Embryonic facial prominence (tissue), 1 donor: Measurements from ENCODE around the gene DOCK10.

ENCODE experiments used
- DNase-seq: peaks from one replicate; pipeline ENCODE4 v3.0.0-alpha.2; 2016; ENCODE audit errors: extremely low spot score

Gene DOCK10

GRCh38 chr2:224982910-224983711 is 59.2 kb downstream of the DOCK10 start:
- DNase-seq: peak; percentile 79

GRCh38 chr2:224982226-224982625 is 60.0 kb downstream of the DOCK10 start:
- peak; percentile 31 for DNase-seq

GRCh38 chr2:224976629-224977525 is 65.4 kb downstream of the DOCK10 start:
- DNase-seq: no peak

GRCh38 chr2:224975761-224976160 is 66.5 kb downstream of the DOCK10 start:
- DNase-seq: no peak

- DNase-seq: no peak
These were observed 68.9 kb downstream of the DOCK10 start for GRCh38 chr2:224973112-224974016.

DNA sequence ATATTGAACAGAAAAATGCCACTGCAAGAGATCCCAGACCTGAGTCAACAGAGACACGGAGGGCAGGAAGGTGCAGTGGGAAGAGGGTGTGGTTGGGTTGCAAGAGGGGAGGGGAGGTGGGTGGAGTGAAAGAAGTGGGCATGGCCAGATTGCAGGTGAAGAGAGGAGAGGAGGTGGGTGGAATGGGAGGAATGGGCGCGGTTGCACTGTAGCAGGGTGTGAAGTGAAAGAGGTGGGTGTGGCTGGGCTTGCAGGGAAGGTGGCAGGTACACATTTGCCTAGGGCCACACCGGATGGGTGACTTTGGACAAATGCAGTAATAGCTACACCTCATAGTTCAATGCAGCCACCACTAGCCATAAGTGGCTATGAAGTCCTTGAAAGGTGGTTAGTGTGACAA is 71.1 kb downstream of the DOCK10 start:
- DNase-seq: no peak

DNA sequence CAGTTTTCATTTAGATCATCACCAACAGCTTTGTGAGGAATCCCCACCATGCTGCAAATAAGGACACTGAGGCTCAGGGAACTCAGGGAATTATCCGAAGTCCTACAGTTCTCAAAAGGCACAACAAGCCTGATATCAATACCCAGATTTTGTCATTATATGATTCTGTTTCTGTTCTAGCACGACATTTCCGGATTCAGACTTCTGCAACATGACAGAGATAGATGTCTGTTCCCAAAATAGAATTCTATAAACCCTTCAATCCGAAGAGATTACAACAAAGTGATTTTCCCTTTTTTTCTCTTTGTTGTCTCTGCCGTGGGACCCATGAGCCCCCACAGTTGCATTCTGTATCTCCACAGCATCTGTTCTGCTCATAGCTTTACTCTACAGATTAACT is 72.0 kb downstream of the DOCK10 start:
- no peak for DNase-seq

GRCh38 chr2:224969633-224970260 is 72.5 kb downstream of the DOCK10 start:
- no peak for DNase-seq

DNA sequence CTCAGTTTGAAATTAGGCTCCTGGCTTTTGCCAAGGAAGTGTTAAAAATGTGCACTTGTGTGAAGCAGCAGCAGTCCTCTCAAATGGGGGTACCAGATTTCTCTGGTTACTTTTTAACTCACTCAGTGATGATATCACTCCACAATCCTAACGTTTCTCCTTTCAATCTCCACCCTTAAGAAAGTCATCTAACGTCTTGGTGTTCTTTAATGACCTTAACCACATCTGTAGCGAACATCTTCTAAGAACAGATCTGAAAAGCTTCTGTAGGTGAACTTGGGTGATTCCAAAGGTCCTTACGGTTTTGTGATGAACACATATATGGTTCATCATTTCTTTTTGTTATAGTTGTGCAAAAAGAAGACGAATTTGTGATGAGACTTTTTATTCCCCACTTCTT is 73.2 kb downstream of the DOCK10 start:
- no peak for DNase-seq

DNA sequence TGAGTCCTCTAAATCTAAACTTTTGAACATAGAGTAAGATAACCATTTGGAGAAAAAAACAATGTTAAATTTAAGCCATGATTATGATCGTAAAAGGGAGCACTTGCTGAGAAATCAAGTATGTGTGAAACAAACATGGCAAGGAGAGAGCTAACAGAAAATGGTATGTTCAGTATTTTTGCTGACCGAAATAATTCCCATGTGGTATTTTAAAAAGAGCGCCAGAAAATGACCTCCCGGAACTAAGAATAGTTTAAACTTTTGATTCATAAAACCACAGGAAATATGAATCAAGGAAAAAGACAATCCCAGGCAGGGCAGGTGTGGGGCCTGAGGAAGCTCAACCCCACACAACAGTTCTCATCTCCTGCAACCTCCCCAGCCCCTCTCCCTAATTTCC is 74.2 kb downstream of the DOCK10 start:
- DNase-seq: no peak

- no peak for DNase-seq
These were observed 75.7 kb downstream of the DOCK10 start for GRCh38 chr2:224966613-224967012.

DNA sequence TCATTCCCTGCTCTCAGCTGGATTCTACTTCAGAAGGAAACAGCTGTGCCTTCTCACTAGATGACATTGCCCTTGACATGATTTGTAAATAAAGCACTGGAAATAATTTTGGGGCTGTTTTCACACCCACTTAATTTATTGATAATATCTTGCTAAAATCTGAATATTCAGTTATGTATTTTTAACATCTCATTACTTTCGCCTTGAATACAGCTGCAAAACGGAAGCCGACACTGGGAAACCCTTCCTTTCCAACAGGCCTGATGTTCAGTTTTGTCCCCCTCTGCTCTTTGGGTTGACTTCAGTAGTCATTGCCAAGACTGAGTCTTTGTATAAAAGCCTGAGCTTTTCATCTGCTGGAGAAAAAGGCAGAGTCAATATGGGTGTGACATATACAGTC is 82.7 kb downstream of the DOCK10 start:
- no peak for DNase-seq

DNA sequence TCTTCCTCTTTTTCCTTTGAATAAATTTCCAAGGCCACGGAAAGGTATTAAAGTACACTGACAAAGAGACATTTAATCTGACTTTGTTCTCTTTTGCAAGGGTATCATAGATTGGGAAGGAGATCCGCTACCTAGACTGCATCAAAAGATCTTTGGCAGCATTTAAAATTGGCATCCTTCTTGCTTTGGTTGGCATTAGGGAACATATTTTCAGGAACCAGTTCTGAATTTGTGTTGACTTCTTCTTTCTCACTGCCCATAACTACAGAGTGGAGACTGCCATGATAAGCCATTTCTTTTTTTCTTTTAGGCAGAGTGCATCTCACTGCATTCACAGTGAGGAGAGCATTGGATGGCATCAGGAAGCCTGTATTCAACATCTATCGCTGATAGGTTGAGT is 83.4 kb downstream of the DOCK10 start:
- DNase-seq: no peak

DNA sequence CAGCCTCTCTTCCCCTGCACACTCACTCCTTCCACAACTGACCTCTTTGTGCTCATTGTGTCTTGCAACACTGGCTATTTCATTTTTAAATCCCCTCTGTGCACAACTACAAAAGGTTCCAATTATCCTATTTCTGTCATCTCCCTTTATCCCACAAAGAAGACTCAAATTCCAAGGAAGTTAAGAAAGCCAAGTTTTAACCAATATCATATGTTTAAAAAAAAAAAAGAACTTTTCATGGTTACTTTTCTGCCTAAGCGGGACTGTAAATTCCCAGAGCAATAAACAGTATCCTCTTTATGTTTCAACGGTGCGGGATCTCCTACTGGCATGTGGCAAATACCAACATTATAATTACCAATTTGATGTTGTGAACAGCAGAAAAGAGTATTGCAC is 83.8 kb downstream of the DOCK10 start:
- peak; percentile 58 for DNase-seq

DNA sequence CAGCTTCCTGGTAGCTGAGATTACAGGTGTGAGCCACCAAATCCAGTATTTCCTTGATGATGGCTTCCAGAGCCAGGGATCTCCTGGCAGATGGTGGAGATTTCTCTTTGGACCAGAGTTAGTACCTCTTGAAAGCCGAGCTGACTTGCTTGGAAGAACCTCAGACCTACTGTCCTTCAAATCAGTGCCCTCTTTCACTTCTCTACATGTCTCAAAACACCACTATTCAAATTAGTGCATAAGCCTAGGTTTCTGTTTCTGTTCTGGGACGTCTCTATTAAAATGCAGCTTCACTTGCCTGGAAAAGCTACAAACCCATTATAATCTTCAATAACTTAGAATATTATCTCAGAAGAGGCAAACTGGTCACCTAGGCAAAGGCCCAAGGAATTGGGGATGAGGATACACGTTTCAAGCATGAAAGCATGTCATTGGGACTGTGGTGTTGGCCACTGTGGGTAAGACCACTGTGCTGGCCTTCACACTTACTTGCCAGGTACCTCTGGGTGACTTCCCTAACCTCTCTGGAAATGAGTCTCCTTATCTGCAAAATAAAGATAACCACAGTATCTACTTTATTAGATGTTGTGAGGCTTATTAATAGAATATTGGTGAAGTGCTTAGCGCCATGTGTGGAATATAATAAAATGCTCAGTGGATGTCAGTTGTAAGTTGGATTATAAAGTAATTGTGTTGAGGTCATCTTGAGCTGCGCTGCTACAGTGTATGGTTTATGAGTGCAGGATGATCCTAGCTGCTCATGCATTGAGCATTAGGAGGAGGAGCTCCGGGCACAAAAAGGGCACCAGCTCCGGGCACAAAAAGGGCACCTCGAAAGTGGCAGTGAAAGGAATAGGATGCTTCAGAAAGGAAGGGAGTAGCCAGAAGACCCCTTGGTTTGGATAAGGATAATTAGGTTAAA is 84.5 kb downstream of the DOCK10 start:
- no peak for DNase-seq

GRCh38 chr2:224956706-224957105 is 85.6 kb downstream of the DOCK10 start:
- DNase-seq: no peak

- no peak for DNase-seq
These were observed 87.3 kb downstream of the DOCK10 start for GRCh38 chr2:224954980-224955379.

GRCh38 chr2:224952936-224953657 is 89.2 kb downstream of the DOCK10 start:
- DNase-seq: no peak

GRCh38 chr2:224951723-224952481 is 90.4 kb downstream of the DOCK10 start:
- no peak for DNase-seq
